ENCODE measurements around the gene CHMP5.

The CHMP5 gene

DNA sequence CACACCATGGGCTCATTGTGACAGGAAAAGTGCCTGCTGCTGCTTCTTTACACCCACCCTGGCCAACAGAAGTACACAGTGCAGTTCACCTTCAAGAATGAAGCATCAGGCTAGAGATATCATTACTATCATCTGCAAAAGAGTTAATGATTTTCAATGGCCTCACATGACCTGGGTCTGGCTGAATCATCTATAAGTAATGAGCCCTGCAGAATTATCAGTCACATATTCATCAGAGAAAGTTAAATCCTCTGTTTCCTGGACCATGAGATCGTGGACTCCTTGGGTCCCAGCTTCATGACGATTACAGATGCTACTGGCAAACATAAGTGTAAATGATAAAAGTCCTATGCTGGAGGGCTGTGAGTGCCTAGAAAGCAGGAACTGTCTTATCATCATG lies 8.6 kb upstream of the CHMP5 start:
- Mint-ChIP-seq H3K36me3 (peaks cover 18% of the 10 kb centered on the region), H3K4me3 (no peak overlapping the region), H3K4me1 (peaks cover 14% of the 10 kb centered on the region), H3K27ac (no peak overlapping the region), H3K27me3 (no peaks in the 10 kb centered on the region), H3K9me3 (no peaks in the 10 kb centered on the region)

GRCh38 chr9:33257276-33257675 lies 7.6 kb upstream of the CHMP5 start:
- H3K9me3 Mint-ChIP-seq = no peaks in the 10 kb centered on the region
- no peaks in the 10 kb centered on the region for H3K27me3 Mint-ChIP-seq
- no peak overlapping the region for H3K4me3 Mint-ChIP-seq
- H3K36me3 Mint-ChIP-seq = peaks cover 20% of the 10 kb centered on the region
- no peak overlapping the region for H3K27ac Mint-ChIP-seq
- peaks cover 18% of the 10 kb centered on the region for H3K4me1 Mint-ChIP-seq

DNA sequence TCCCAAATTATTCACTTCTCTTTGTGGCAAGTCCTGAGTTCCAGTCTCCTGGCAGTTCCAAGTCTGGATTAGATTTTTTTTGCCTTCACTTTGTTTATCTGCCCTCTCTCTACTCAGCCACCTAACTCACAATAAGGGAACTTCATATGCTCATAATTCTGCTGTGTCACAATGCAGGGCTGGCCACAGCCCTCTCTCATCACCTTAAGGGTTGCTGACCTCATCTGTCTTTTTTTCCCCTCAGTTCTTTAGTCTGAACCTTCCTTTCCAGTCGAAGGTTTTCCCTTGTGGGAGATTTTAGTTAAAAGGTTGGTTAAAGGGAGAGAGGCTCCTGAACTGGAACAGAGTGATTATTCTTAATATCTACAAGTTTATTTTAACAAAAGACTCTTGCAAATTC lies 4.5 kb upstream of the CHMP5 start:
- Mint-ChIP-seq H3K36me3 (peaks cover 16% of the 10 kb centered on the region), H3K27ac (peak overlapping the region; percentile 25), H3K9me3 (no peaks in the 10 kb centered on the region)

GRCh38 chr9:33263131-33264002 lies 1.5 kb upstream of the CHMP5 start:
- Mint-ChIP-seq H3K36me3 (peaks cover 19% of the 10 kb centered on the region), H3K27me3 (no peaks in the 10 kb centered on the region), H3K27ac (peak overlapping the region; percentile 91), H3K9me3 (no peaks in the 10 kb centered on the region), H3K4me3 (peak overlapping the region; percentile 93), H3K4me1 (peaks cover 61% of the 10 kb centered on the region)

More for the DNA sequence above, 4.5 kb upstream of the CHMP5 start:
- Mint-ChIP-seq H3K27me3 (no peaks in the 10 kb centered on the region), H3K4me3 (no peak overlapping the region), H3K4me1 (peaks cover 34% of the 10 kb centered on the region)

DNA sequence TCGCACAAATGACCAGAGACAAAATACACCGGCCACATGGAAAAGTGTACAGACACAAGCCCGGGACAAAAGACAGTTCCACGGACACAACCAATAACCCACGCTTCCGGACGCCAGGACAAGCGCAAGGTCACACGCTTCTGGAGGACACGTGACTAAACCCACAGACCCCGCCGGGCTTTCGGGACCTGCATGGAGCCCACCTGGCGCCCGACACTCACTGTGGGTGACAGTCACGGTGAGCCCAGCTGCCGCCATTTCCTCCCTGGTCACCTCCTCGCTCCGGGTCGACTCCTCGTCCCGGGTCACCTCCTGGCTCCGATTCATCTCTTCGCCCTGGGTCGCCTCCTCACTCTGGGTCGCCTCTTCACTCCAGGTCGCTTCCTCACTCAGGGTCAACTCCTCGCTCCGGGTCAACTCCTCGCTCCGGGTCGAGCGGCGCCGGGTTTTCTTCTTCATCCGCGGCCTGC lies 811 bp upstream of the CHMP5 start:
- peak overlapping the region; percentile 93 for H3K4me3 Mint-ChIP-seq
- H3K27ac Mint-ChIP-seq = peak overlapping the region; percentile 91
- H3K27me3 Mint-ChIP-seq = no peaks in the 10 kb centered on the region
- peaks cover 19% of the 10 kb centered on the region for H3K36me3 Mint-ChIP-seq
- no peaks in the 10 kb centered on the region for H3K9me3 Mint-ChIP-seq
- peaks cover 56% of the 10 kb centered on the region for H3K4me1 Mint-ChIP-seq

DNA sequence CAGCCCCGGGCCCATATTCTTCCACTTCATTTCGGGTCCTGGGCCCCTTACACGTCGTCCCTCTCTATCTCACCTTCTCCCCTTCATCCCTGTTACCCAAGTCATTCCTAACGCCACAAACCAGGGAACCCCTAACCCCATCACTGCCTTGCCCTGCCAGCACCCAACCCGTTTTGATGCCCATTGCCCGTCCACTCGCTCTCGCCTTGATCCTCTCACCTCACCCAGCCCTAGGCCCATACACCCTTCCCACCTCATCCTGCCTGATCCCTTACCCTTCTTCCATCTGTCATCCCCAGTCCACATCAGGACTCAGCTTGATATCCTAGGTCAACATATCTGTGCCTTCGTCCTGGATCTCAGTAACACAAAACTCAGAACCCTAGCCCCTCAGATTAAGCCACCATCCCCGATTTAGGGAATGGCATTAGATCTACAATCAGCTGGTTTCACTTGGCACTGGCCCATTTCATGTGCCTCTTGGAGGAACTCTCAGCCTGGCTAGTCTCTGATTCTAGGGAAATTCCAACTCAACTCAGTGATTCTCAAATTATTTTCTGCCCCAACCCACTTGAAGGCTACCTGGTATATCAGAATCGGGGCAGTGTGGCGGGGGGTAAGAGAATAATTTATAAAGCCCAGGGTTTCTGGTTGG lies 489 bp downstream of the CHMP5 start:
- peaks cover 55% of the 10 kb centered on the region for H3K4me1 Mint-ChIP-seq
- peak overlapping the region; percentile 93 for H3K4me3 Mint-ChIP-seq
- H3K9me3 Mint-ChIP-seq = no peaks in the 10 kb centered on the region
- peaks cover 18% of the 10 kb centered on the region for H3K36me3 Mint-ChIP-seq
- H3K27me3 Mint-ChIP-seq = no peaks in the 10 kb centered on the region
- peak overlapping the region; percentile 93 for H3K27ac Mint-ChIP-seq

GRCh38 chr9:33267151-33267767 lies 2.4 kb downstream of the CHMP5 start:
- H3K36me3 Mint-ChIP-seq = peaks cover 16% of the 10 kb centered on the region
- H3K27ac Mint-ChIP-seq = peak overlapping the region; percentile 53

DNA sequence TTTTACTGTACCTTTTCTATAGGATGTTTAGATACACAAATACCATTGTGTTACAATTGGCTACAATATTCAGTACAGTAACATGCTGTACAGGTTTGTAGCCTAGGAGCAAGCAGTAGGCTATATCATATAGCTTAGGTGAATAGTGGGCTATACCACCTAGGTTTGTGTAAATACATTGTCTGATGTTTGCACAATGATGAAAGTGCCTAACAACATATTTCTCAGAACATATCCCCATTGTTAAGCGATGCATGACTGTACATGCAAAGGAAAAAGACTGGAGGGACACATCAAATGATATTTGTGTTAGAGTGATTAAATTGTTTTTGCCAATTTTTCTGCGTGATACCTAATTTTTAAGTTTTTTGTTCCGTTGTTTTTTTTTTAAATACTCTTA lies 5.3 kb downstream of the CHMP5 start:
- Mint-ChIP-seq H3K36me3 (peaks cover 16% of the 10 kb centered on the region), H3K9me3 (no peaks in the 10 kb centered on the region), H3K27ac (no peak overlapping the region), H3K27me3 (no peaks in the 10 kb centered on the region), H3K4me1 (peaks cover 51% of the 10 kb centered on the region), H3K4me3 (no peak overlapping the region)

More at GRCh38 chr9:33267151-33267767, 2.4 kb downstream of the CHMP5 start:
- Mint-ChIP-seq H3K4me3 (peak overlapping the region; percentile 93), H3K27me3 (no peaks in the 10 kb centered on the region), H3K4me1 (peaks cover 52% of the 10 kb centered on the region), H3K9me3 (no peaks in the 10 kb centered on the region)

DNA sequence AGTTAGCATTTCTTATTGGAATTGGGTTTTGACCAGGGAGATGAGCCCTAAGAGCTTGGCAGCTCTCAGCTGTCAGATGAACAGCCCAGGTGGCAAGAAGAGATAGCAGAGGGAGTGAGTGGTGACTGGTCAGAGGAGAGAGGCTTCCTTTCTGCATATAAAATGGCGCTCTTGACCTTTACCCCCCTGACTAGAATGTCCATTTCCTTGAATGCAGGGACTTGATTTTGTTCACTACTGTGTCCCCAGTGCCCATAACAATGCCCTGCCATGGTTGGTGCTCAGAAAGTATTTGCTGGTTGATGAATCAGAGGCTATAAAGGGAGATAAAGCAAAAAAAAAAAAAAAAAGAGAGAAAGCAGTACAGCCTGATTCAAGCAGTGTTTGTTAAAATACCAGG lies 7.2 kb downstream of the CHMP5 start:
- Mint-ChIP-seq H3K27me3 (no peaks in the 10 kb centered on the region), H3K27ac (peak overlapping the region; percentile 79), H3K36me3 (peaks cover 13% of the 10 kb centered on the region), H3K4me1 (peaks cover 35% of the 10 kb centered on the region), H3K9me3 (no peaks in the 10 kb centered on the region), H3K4me3 (no peak overlapping the region)

- H3K27ac Mint-ChIP-seq = peak overlapping the region; percentile 44
- H3K36me3 Mint-ChIP-seq = peaks cover 13% of the 10 kb centered on the region
- H3K9me3 Mint-ChIP-seq = no peaks in the 10 kb centered on the region
- no peak overlapping the region for H3K4me3 Mint-ChIP-seq
- no peaks in the 10 kb centered on the region for H3K27me3 Mint-ChIP-seq
- H3K4me1 Mint-ChIP-seq = peaks cover 23% of the 10 kb centered on the region
These were observed 8.6 kb downstream of the CHMP5 start for GRCh38 chr9:33273266-33273971.

DNA sequence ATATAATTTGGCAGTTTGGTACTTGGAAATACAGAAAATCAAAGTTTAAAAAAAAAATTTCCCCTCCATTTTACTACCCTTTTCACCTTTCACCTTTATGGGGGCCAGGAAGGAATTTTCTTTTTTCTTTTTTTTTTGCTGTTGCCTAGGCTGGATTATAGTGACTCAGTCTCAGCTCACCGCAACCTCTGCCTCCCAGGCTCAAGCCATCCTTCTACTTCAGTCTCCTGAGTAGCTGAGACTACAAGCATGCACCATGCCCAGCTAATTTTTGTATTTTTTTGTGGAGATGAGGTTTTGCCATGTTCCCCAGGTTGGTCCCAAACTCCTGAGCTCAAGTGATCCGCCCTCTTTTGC lies 9.1 kb downstream of the CHMP5 start:
- no peak overlapping the region for H3K27ac Mint-ChIP-seq
- no peaks in the 10 kb centered on the region for H3K27me3 Mint-ChIP-seq
- no peaks in the 10 kb centered on the region for H3K9me3 Mint-ChIP-seq
- no peak overlapping the region for H3K4me3 Mint-ChIP-seq
- H3K4me1 Mint-ChIP-seq = peaks cover 23% of the 10 kb centered on the region
- H3K36me3 Mint-ChIP-seq = peaks cover 13% of the 10 kb centered on the region

DNA sequence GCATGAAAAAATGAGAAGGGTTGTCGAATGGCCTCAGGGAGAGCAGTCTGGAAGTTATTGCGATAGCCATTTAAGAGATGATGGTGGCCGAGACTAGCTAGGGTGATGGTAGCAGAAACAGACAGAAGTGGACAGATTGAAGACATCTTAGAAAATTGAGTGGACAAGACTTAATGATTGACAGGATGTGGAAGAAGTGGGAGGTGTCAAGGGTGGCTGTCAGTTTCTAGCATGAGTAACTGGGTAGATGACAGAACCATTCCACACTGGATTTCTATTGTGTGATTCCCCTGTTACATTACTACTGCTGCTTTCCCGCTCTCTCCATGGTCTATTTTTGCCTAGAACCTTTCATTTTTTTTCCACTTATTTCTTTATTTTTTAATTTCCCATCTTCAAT lies 12.6 kb downstream of the CHMP5 start:
- H3K27ac Mint-ChIP-seq = no peak overlapping the region
- peaks cover 15% of the 10 kb centered on the region for H3K4me1 Mint-ChIP-seq
- no peaks in the 10 kb centered on the region for H3K9me3 Mint-ChIP-seq
- H3K36me3 Mint-ChIP-seq = peaks cover 8% of the 10 kb centered on the region
- H3K27me3 Mint-ChIP-seq = no peaks in the 10 kb centered on the region
- no peak overlapping the region for H3K4me3 Mint-ChIP-seq

- Mint-ChIP-seq H3K27me3 (no peaks in the 10 kb centered on the region), H3K9me3 (no peaks in the 10 kb centered on the region), H3K4me3 (no peak overlapping the region), H3K36me3 (peaks cover 2% of the 10 kb centered on the region), H3K27ac (no peak overlapping the region), H3K4me1 (peaks cover 23% of the 10 kb centered on the region)
These were observed 20.7 kb downstream of the CHMP5 start for GRCh38 chr9:33285502-33285901.

- Mint-ChIP-seq H3K36me3 (peaks cover 5% of the 10 kb centered on the region), H3K4me1 (peaks cover 35% of the 10 kb centered on the region), H3K27ac (no peak overlapping the region), H3K4me3 (no peak overlapping the region), H3K9me3 (no peaks in the 10 kb centered on the region), H3K27me3 (no peaks in the 10 kb centered on the region)
These were observed 22.2 kb downstream of the CHMP5 start for GRCh38 chr9:33287087-33287490.

- H3K9me3 Mint-ChIP-seq = no peaks in the 10 kb centered on the region
- peaks cover 12% of the 10 kb centered on the region for H3K36me3 Mint-ChIP-seq
- H3K27ac Mint-ChIP-seq = no peak overlapping the region
- peaks cover 46% of the 10 kb centered on the region for H3K4me1 Mint-ChIP-seq
- no peak overlapping the region for H3K4me3 Mint-ChIP-seq
- H3K27me3 Mint-ChIP-seq = no peaks in the 10 kb centered on the region
These were observed 23.4 kb downstream of the CHMP5 start for GRCh38 chr9:33288235-33288634.

Measured in activated naive CD4-positive, alpha-beta T cell treated with anti-CD3 and anti-CD28 coated beads, Interleukin-2, amount 50 U/mL, for 24 hours (primary cell).